ENCODE data around the gene RNU6-9. TPM values are rescaled to one million over a fixed set of nuclear protein-coding genes. Genes with fewer than 3 reads are reported as not detected.

RNU6-9 gene
- total RNA-seq, 1 donor from 2014 or later, result not detected

DNA sequence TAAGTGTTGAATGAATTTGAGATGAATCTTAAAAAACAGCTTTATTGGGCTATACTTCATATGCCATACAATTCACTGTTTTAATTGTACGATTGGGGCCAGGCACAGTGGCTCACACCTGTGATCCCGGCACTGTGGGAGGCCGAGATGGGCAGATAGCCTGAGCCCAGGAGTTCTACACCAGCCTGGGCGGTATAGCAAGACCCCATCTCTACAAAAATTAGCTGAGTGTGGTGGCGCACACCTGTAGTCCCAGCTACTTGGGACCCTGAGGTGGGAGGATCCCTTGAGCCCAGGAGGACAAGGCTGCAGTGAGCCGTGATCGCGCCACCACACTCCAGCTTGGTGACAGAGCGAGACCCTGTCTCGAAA is 42.9 kb downstream of the RNU6-9 start:
- Mint-ChIP-seq H3K27ac (no peak overlapping the region), H3K9me3 (no peaks in the 10 kb centered on the region), H3K4me3 (no peak overlapping the region), H3K4me1 (ENCODE audit: unreplicated experiment) (peaks cover 25% of the 10 kb centered on the region), H3K27me3 (no peaks in the 10 kb centered on the region), H3K36me3 (peaks cover 20% of the 10 kb centered on the region)
- DNase-seq (ENCODE audit: extremely low spot score, unreplicated experiment), result no peak
- TF ChIP-seq, protein P1, sequence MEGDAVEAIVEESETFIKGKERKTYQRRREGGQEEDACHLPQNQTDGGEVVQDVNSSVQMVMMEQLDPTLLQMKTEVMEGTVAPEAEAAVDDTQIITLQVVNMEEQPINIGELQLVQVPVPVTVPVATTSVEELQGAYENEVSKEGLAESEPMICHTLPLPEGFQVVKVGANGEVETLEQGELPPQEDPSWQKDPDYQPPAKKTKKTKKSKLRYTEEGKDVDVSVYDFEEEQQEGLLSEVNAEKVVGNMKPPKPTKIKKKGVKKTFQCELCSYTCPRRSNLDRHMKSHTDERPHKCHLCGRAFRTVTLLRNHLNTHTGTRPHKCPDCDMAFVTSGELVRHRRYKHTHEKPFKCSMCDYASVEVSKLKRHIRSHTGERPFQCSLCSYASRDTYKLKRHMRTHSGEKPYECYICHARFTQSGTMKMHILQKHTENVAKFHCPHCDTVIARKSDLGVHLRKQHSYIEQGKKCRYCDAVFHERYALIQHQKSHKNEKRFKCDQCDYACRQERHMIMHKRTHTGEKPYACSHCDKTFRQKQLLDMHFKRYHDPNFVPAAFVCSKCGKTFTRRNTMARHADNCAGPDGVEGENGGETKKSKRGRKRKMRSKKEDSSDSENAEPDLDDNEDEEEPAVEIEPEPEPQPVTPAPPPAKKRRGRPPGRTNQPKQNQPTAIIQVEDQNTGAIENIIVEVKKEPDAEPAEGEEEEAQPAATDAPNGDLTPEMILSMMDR (conservative IDR thresholded peaks at IDR 0.05), result no peak

- TF ChIP-seq, protein P1 (conservative IDR thresholded peaks at IDR 0.05), result no peak
- Mint-ChIP-seq H3K4me3 (peak overlapping the region; percentile 12), H3K36me3 (peaks cover 24% of the 10 kb centered on the region), H3K27ac (peak overlapping the region; percentile 40), H3K4me1 (ENCODE audit: unreplicated experiment) (peaks cover 26% of the 10 kb centered on the region), H3K9me3 (no peaks in the 10 kb centered on the region), H3K27me3 (no peaks in the 10 kb centered on the region)
- no peak for DNase-seq (ENCODE audit: extremely low spot score, unreplicated experiment)
Measured at GRCh38 chr19:937259-937694, 44.0 kb downstream of the RNU6-9 start.

- Mint-ChIP-seq H3K27ac (peak overlapping the region; percentile 88), H3K4me3 (peak overlapping the region; percentile 44)
- TF ChIP-seq, protein P1 (conservative IDR thresholded peaks at IDR 0.05), result no peak
Measured at GRCh38 chr19:938233-938923, 45.1 kb downstream of the RNU6-9 start.

GRCh38 chr19:939439-939838 is 46.2 kb downstream of the RNU6-9 start:
- peak overlapping the region; percentile 67 for H3K27ac Mint-ChIP-seq
- H3K27me3 Mint-ChIP-seq, result no peaks in the 10 kb centered on the region
- no peak for DNase-seq (ENCODE audit: extremely low spot score, unreplicated experiment)
- H3K4me1 Mint-ChIP-seq (ENCODE audit: unreplicated experiment), result peaks cover 22% of the 10 kb centered on the region
- peaks cover 24% of the 10 kb centered on the region for H3K36me3 Mint-ChIP-seq
- H3K9me3 Mint-ChIP-seq, result no peaks in the 10 kb centered on the region
- TF ChIP-seq, protein P1 (conservative IDR thresholded peaks at IDR 0.05), result no peak
- H3K4me3 Mint-ChIP-seq, result no peak overlapping the region

More at GRCh38 chr19:938233-938923, 45.1 kb downstream of the RNU6-9 start:
- peaks cover 22% of the 10 kb centered on the region for H3K4me1 Mint-ChIP-seq (ENCODE audit: unreplicated experiment)
- H3K9me3 Mint-ChIP-seq, result no peaks in the 10 kb centered on the region
- peaks cover 24% of the 10 kb centered on the region for H3K36me3 Mint-ChIP-seq
- no peak for DNase-seq (ENCODE audit: extremely low spot score, unreplicated experiment)
- H3K27me3 Mint-ChIP-seq, result no peaks in the 10 kb centered on the region

- Mint-ChIP-seq H3K27ac (peak overlapping the region; percentile 67), H3K4me1 (ENCODE audit: unreplicated experiment) (peaks cover 22% of the 10 kb centered on the region), H3K36me3 (peaks cover 24% of the 10 kb centered on the region), H3K4me3 (peak overlapping the region; percentile 26), H3K9me3 (no peaks in the 10 kb centered on the region), H3K27me3 (no peaks in the 10 kb centered on the region)
- TF ChIP-seq, protein P1 (conservative IDR thresholded peaks at IDR 0.05), result no peak
- no peak for DNase-seq (ENCODE audit: extremely low spot score, unreplicated experiment)
Measured at GRCh38 chr19:939922-940321, 46.6 kb downstream of the RNU6-9 start.

Measured in type B pancreatic cell (in vitro differentiated cells).